K562 (cell line): ENCODE data around the gene SERTAD3. TPM values are rescaled to one million over a fixed set of nuclear protein-coding genes. Genes with fewer than 3 reads are reported as not detected.

Experiments
- KHSRP ChIP-seq: fragments of 450-650 bp; IDR thresholded peaks from 2 replicates; pipeline ENCODE4 v1.6.1; 2017
- MAZ ChIP-seq, 2 experiments: fragments of 450-650 bp in 1 of 2; sonication (generic) in 1 of 2; formaldehyde crosslinking; IDR thresholded peaks in 1 of 2; conservative IDR thresholded peaks in 1 of 2; 2 replicates each; pipeline versions ENCODE4 v1.4.0 to v1.5.0; 2020; ENCODE audit warnings: mild to moderate bottlenecking in 1 of 2, missing genetic modification reagents in 1 of 2
- MTA2 ChIP-seq: fragments of 450-650 bp; IDR thresholded peaks from 2 replicates; pipeline ENCODE4 v1.6.1; 2016; ENCODE audit warnings: low read depth
- NR2C2 ChIP-seq, 2 experiments: fragments of 200-800 bp in 1 of 2; sonication (Bioruptor generic) in 1 of 2; sonication (generic) in 1 of 2; formaldehyde crosslinking in 1 of 2; IDR thresholded peaks; 2 replicates each; pipeline versions ENCODE4 v1.6.1 to v1.8.0; 2016 to 2022; ENCODE audit warnings: mild to moderate bottlenecking in 1 of 2, missing compliant biosample characterization in 1 of 2, missing genetic modification characterization in 1 of 2, missing genetic modification reagents in 1 of 2
- SMARCE1 ChIP-seq: fragments of 450-650 bp; IDR thresholded peaks from 2 replicates; pipeline ENCODE4 v1.7.1; 2016; ENCODE audit warnings: mild to moderate bottlenecking
- ZNF695 ChIP-seq: fragments of 450-650 bp; formaldehyde crosslinking; IDR thresholded peaks from 2 replicates; pipeline ENCODE4 v1.4.0; 2020; ENCODE audit warnings: mild to moderate bottlenecking, moderate library complexity
- polyA plus RNA-seq, 8 experiments: library from polyadenylated mRNA; depleted of rRNA in 4 of 8; stranded (reverse) in 5 of 8; unstranded in 3 of 8; fragments of >200 nt; fragmentation: Nextera tagmentation in 2 of 8; fragmentation: Illumina TruSeq in 1 of 8; extraction: Ambion mirVana in 2 of 8; extraction: Trizol in 1 of 8; gene quantifications; 2 replicates each; pipeline versions ENCODE4 v1.2.1 to v1.2.3, GENCODE V29; 2011 to 2014; ENCODE audit warnings: inconsistent platforms in 1 of 8, missing spikeins in 1 of 8
- total RNA-seq, 7 experiments: library from RNA; depleted of rRNA in 6 of 7; stranded (reverse); fragments of >200 nt in 6 of 7; fragmentation: Illumina TruSeq in 2 of 7; extraction: Trizol in 2 of 7; gene quantifications; 2 replicates each; pipeline versions ENCODE4 v1.2.1 to v1.2.3, GENCODE V29; 2011 to 2021; ENCODE audit warnings: low replicate concordance in 1 of 7
- TF ChIP-seq, protein P1 (sequence below): fragments of 450-650 bp; IDR thresholded peaks from 2 replicates; pipeline ENCODE4 v1.6.1; 2016; ENCODE audit warnings: mild to moderate bottlenecking, moderate library complexity
- TF ChIP-seq, protein P2 (sequence below): sonication (generic); formaldehyde crosslinking; IDR thresholded peaks from 2 replicates; pipeline ENCODE4 v1.8.0; 2022; ENCODE audit warnings: mild to moderate bottlenecking, low read depth, missing genetic modification reagents
- TF ChIP-seq, protein P3 (sequence below): fragments of 250-450 bp; sonication (Bioruptor Pico); IDR thresholded peaks from 2 replicates; pipeline ENCODE4 v1.8.0; 2022; ENCODE audit warnings: inconsistent platforms
- TF ChIP-seq, protein P4 (sequence below): fragments of 450-650 bp; formaldehyde crosslinking; conservative IDR thresholded peaks from 2 replicates; pipeline ENCODE4 v1.4.0; 2022; ENCODE audit warnings: mild to moderate bottlenecking, missing genetic modification characterization

The SERTAD3 gene
- total and polyA plus RNA-seq, 9 of the 15 experiments (the other 6 are each of a cell fraction or from before 2014, with no cell fraction given): 5.4 to 28.9 (median 17.5) TPM

DNA sequence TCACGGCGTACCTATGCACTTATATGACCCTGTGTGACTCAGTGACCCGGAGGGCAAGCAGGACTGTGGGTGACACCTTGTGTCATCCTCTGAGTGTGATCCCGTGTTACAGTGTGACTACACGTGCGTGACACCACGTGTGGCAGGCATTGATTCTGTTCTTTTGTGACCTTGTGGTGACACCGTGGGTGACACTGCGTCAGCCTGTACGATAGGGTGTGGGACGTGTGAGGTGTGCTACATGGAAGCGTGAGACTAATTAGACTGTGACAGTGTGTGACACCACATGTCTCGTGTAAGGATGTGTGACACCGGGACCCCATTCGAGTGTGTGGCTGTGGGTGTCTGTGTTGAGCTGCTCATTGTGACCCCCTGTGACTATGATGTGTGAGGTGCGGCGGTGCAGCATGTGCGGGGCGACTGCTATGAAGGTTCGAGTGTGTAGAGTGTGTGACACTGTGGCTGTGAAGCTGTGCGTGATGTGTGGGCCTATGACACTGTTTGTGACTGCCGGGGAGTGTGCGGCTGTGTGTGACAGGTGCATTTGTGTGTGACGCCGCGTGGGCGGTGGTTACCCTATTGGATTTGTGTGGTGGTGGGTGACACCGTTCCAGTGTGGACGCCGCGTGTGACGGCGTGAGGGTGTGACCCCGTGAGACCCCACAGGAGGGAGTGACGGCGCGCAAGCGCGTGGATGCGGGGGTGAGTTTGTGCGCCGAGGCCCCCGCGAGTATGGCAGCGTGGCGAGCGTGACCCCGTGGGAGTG is 22.3 kb upstream of the SERTAD3 start (continued):
- TF ChIP-seq, protein P1, sequence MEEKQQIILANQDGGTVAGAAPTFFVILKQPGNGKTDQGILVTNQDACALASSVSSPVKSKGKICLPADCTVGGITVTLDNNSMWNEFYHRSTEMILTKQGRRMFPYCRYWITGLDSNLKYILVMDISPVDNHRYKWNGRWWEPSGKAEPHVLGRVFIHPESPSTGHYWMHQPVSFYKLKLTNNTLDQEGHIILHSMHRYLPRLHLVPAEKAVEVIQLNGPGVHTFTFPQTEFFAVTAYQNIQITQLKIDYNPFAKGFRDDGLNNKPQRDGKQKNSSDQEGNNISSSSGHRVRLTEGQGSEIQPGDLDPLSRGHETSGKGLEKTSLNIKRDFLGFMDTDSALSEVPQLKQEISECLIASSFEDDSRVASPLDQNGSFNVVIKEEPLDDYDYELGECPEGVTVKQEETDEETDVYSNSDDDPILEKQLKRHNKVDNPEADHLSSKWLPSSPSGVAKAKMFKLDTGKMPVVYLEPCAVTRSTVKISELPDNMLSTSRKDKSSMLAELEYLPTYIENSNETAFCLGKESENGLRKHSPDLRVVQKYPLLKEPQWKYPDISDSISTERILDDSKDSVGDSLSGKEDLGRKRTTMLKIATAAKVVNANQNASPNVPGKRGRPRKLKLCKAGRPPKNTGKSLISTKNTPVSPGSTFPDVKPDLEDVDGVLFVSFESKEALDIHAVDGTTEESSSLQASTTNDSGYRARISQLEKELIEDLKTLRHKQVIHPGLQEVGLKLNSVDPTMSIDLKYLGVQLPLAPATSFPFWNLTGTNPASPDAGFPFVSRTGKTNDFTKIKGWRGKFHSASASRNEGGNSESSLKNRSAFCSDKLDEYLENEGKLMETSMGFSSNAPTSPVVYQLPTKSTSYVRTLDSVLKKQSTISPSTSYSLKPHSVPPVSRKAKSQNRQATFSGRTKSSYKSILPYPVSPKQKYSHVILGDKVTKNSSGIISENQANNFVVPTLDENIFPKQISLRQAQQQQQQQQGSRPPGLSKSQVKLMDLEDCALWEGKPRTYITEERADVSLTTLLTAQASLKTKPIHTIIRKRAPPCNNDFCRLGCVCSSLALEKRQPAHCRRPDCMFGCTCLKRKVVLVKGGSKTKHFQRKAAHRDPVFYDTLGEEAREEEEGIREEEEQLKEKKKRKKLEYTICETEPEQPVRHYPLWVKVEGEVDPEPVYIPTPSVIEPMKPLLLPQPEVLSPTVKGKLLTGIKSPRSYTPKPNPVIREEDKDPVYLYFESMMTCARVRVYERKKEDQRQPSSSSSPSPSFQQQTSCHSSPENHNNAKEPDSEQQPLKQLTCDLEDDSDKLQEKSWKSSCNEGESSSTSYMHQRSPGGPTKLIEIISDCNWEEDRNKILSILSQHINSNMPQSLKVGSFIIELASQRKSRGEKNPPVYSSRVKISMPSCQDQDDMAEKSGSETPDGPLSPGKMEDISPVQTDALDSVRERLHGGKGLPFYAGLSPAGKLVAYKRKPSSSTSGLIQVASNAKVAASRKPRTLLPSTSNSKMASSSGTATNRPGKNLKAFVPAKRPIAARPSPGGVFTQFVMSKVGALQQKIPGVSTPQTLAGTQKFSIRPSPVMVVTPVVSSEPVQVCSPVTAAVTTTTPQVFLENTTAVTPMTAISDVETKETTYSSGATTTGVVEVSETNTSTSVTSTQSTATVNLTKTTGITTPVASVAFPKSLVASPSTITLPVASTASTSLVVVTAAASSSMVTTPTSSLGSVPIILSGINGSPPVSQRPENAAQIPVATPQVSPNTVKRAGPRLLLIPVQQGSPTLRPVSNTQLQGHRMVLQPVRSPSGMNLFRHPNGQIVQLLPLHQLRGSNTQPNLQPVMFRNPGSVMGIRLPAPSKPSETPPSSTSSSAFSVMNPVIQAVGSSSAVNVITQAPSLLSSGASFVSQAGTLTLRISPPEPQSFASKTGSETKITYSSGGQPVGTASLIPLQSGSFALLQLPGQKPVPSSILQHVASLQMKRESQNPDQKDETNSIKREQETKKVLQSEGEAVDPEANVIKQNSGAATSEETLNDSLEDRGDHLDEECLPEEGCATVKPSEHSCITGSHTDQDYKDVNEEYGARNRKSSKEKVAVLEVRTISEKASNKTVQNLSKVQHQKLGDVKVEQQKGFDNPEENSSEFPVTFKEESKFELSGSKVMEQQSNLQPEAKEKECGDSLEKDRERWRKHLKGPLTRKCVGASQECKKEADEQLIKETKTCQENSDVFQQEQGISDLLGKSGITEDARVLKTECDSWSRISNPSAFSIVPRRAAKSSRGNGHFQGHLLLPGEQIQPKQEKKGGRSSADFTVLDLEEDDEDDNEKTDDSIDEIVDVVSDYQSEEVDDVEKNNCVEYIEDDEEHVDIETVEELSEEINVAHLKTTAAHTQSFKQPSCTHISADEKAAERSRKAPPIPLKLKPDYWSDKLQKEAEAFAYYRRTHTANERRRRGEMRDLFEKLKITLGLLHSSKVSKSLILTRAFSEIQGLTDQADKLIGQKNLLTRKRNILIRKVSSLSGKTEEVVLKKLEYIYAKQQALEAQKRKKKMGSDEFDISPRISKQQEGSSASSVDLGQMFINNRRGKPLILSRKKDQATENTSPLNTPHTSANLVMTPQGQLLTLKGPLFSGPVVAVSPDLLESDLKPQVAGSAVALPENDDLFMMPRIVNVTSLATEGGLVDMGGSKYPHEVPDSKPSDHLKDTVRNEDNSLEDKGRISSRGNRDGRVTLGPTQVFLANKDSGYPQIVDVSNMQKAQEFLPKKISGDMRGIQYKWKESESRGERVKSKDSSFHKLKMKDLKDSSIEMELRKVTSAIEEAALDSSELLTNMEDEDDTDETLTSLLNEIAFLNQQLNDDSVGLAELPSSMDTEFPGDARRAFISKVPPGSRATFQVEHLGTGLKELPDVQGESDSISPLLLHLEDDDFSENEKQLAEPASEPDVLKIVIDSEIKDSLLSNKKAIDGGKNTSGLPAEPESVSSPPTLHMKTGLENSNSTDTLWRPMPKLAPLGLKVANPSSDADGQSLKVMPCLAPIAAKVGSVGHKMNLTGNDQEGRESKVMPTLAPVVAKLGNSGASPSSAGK: peak; percentile 73
- TF ChIP-seq, protein P2, sequence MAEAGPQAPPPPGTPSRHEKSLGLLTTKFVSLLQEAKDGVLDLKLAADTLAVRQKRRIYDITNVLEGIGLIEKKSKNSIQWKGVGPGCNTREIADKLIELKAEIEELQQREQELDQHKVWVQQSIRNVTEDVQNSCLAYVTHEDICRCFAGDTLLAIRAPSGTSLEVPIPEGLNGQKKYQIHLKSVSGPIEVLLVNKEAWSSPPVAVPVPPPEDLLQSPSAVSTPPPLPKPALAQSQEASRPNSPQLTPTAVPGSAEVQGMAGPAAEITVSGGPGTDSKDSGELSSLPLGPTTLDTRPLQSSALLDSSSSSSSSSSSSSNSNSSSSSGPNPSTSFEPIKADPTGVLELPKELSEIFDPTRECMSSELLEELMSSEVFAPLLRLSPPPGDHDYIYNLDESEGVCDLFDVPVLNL (CRISPR knock-in tag): peak; percentile 69; the same call in 1 of the 2 replicates
- TF ChIP-seq MAZ (CRISPR knock-in tag; conservative IDR thresholded peaks at IDR 0.05 in 1 of 2, IDR thresholded peaks at IDR 0.05 in 1 of 2) (0 out of 4 replicates have a peak, but pooled peaks of 1 of the 2 experiments have one; percentile 9), ZNF695 (CRISPR knock-in tag) (0 out of 2 replicates have a peak, but pooled peaks have one; percentile 55), KHSRP (peak; percentile 25; the same call in 1 of the 2 replicates), MTA2 (no peak), NR2C2 (CRISPR knock-in tag; IDR thresholded peaks at IDR 0.05) (peak; percentile 84), NR2C2 (tag; IDR thresholded peaks at IDR 0.05) (peak; percentile 42; the same call in 1 of the 2 replicates), SMARCE1 (0 out of 2 replicates have a peak, but pooled peaks have one; percentile 26)
- TF ChIP-seq, protein P3, sequence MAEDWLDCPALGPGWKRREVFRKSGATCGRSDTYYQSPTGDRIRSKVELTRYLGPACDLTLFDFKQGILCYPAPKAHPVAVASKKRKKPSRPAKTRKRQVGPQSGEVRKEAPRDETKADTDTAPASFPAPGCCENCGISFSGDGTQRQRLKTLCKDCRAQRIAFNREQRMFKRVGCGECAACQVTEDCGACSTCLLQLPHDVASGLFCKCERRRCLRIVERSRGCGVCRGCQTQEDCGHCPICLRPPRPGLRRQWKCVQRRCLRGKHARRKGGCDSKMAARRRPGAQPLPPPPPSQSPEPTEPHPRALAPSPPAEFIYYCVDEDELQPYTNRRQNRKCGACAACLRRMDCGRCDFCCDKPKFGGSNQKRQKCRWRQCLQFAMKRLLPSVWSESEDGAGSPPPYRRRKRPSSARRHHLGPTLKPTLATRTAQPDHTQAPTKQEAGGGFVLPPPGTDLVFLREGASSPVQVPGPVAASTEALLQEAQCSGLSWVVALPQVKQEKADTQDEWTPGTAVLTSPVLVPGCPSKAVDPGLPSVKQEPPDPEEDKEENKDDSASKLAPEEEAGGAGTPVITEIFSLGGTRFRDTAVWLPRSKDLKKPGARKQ: peak; percentile 38; the same call in 1 of the 2 replicates
- TF ChIP-seq, protein P4, sequence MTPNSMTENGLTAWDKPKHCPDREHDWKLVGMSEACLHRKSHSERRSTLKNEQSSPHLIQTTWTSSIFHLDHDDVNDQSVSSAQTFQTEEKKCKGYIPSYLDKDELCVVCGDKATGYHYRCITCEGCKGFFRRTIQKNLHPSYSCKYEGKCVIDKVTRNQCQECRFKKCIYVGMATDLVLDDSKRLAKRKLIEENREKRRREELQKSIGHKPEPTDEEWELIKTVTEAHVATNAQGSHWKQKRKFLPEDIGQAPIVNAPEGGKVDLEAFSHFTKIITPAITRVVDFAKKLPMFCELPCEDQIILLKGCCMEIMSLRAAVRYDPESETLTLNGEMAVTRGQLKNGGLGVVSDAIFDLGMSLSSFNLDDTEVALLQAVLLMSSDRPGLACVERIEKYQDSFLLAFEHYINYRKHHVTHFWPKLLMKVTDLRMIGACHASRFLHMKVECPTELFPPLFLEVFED (CRISPR knock-in tag): 0 out of 2 replicates have a peak, but pooled peaks have one; percentile 46
